Liver (tissue), 9 donors: ENCODE data around the gene USO1. TPM values are rescaled to one million over a fixed set of nuclear protein-coding genes. Genes with fewer than 3 reads are reported as not detected.

ENCODE experiments used
- DNase-seq: peaks from one replicate; pipeline ENCODE4 v3.0.0-alpha.2; 2017; ENCODE audit warnings: low spot score
- H3K27ac ChIP-seq, 2 donors: one replicate each; pipeline ENCODE4 v1.7.0; 2013; ENCODE audit warnings: inconsistent platforms in 2 of 2, low read length in 2 of 2, control low read depth in 1 of 2, low read depth in 1 of 2, mild to moderate bottlenecking in 1 of 2
- H3K27me3 ChIP-seq, 4 donors: one replicate each; pipeline versions ENCODE4 v1.6.1 to v1.7.0; 2013; ENCODE audit warnings: low read length in 3 of 4, inconsistent platforms in 1 of 4, mild to moderate bottlenecking in 1 of 4, moderate library complexity in 1 of 4; ENCODE audit not compliant: control insufficient read depth in 4 of 4, insufficient read depth in 4 of 4
- H3K36me3 ChIP-seq, 4 donors: one replicate each; pipeline versions ENCODE4 v1.6.1 to v1.7.0; 2013; ENCODE audit warnings: low read length in 3 of 4, mild to moderate bottlenecking in 3 of 4, low read depth in 1 of 4, moderate library complexity in 1 of 4; ENCODE audit not compliant: control insufficient read depth in 4 of 4, insufficient read depth in 3 of 4
- H3K4me1 ChIP-seq, 4 donors: one replicate each; pipeline versions ENCODE4 v1.6.1 to v1.7.0; 2013; ENCODE audit warnings: low read length in 3 of 4, mild to moderate bottlenecking in 3 of 4, moderate library complexity in 1 of 4; ENCODE audit not compliant: control insufficient read depth in 4 of 4, insufficient read depth in 4 of 4
- H3K4me3 ChIP-seq, 3 donors: one replicate each; pipeline versions ENCODE4 v1.6.1 to v1.7.0; 2013; ENCODE audit warnings: low read length in 3 of 3, control low read depth in 1 of 3, low read depth in 1 of 3, mild to moderate bottlenecking in 1 of 3
- H3K9ac ChIP-seq, 2 donors: one replicate each; pipeline ENCODE4 v1.7.0; 2013; ENCODE audit warnings: low read length in 2 of 2, mild to moderate bottlenecking in 2 of 2, moderate library complexity in 2 of 2, control low read depth in 1 of 2, low read depth in 1 of 2
- H3K9me3 ChIP-seq, 4 donors: one replicate each; pipeline versions ENCODE4 v1.6.1 to v1.7.0; 2013; ENCODE audit warnings: low read length in 3 of 4; ENCODE audit not compliant: control insufficient read depth in 4 of 4
- EGR1 ChIP-seq, 2 donors: IDR thresholded peaks; 2 replicates each; pipeline ENCODE4 v1.6.1; 2016 to 2018; ENCODE audit warnings: antibody characterized with exemption in 2 of 2, low read depth in 2 of 2
- FOXA1 ChIP-seq: IDR thresholded peaks from 2 replicates; pipeline ENCODE4 v1.6.1; 2016; ENCODE audit warnings: antibody characterized with exemption
- FOXA2 ChIP-seq: IDR thresholded peaks from 2 replicates; pipeline ENCODE4 v1.6.1; 2016; ENCODE audit warnings: antibody characterized with exemption
- GABPA ChIP-seq, 2 donors: IDR thresholded peaks in 1 of 2; conservative IDR thresholded peaks in 1 of 2; 2 replicates each; pipeline ENCODE4 v1.6.1; 2016; ENCODE audit warnings: antibody characterized with exemption in 2 of 2, mild to moderate bottlenecking in 1 of 2, moderate library complexity in 1 of 2
- HNF4A ChIP-seq, 2 donors: conservative IDR thresholded peaks; 2 replicates each; pipeline ENCODE4 v1.6.1; 2016; ENCODE audit warnings: antibody characterized with exemption in 2 of 2, mild to moderate bottlenecking in 2 of 2
- HNF4G ChIP-seq: IDR thresholded peaks from 2 replicates; pipeline ENCODE4 v1.6.1; 2016; ENCODE audit warnings: antibody characterized with exemption
- JUND ChIP-seq, 2 donors: IDR thresholded peaks; 2 replicates each; pipeline ENCODE4 v1.6.1; 2016; ENCODE audit warnings: antibody characterized with exemption in 2 of 2
- NR2F2 ChIP-seq: IDR thresholded peaks from 2 replicates; pipeline ENCODE4 v1.6.1; 2016; ENCODE audit warnings: antibody characterized with exemption
- RAD21 ChIP-seq, 2 donors: IDR thresholded peaks; 2 replicates each; pipeline ENCODE4 v1.6.1; 2016; ENCODE audit warnings: antibody characterized with exemption in 2 of 2, mild to moderate bottlenecking in 2 of 2
- RXRA ChIP-seq, 2 donors: IDR thresholded peaks; 2 replicates each; pipeline ENCODE4 v1.6.1; 2017 to 2018; ENCODE audit warnings: antibody characterized with exemption in 2 of 2, mild to moderate bottlenecking in 1 of 2
- SP1 ChIP-seq: IDR thresholded peaks from 2 replicates; pipeline ENCODE4 v1.6.1; 2018; ENCODE audit warnings: antibody characterized with exemption, mild to moderate bottlenecking
- TAF1 ChIP-seq: conservative IDR thresholded peaks from 2 replicates; pipeline ENCODE4 v1.6.1; 2016; ENCODE audit warnings: antibody characterized with exemption, mild to moderate bottlenecking
- YY1 ChIP-seq: IDR thresholded peaks from 2 replicates; pipeline ENCODE4 v1.6.1; 2016; ENCODE audit warnings: antibody characterized with exemption, mild to moderate bottlenecking
- WGBS: extraction: QIAGEN DNeasy Blood & Tissue Kit; methylation state at CpG from one replicate; pipeline ENCODE4 v1.1.7; 2013; 5-methylcytosine and 5-hydroxymethylcytosine counted together
- polyA plus RNA-seq, 2 donors: library from polyadenylated mRNA; stranded (reverse) in 1 of 2; unstranded in 1 of 2; fragments of 200-250 nt in 1 of 2; fragments of >200 nt in 1 of 2; fragmentation: Nextera tagmentation in 1 of 2; extraction: Ambion mirVana in 1 of 2; gene quantifications; one replicate each; pipeline versions ENCODE4 v1.2.1 to v1.2.3, GENCODE V29; 2013 to 2015
- total RNA-seq, 2 donors: library from RNA; depleted of rRNA; stranded (reverse); fragments of >200 nt; gene quantifications; one replicate each; pipeline ENCODE4 v1.2.3, GENCODE V29; 2014
- TF ChIP-seq, protein P1 (sequence below): fragments of 150-350 bp; IDR thresholded peaks from 2 replicates; pipeline ENCODE4 v1.5.1; 2017; ENCODE audit warnings: improper control_type of control experiment, low read depth, low read length; ENCODE audit not compliant: missing input control
- TF ChIP-seq, protein P2 (sequence below): IDR thresholded peaks from 2 replicates; pipeline ENCODE4 v1.6.1; 2016; ENCODE audit warnings: antibody characterized with exemption
- TF ChIP-seq, protein P3 (sequence below): IDR thresholded peaks from 2 replicates; pipeline ENCODE4 v1.6.1; 2016; ENCODE audit warnings: antibody characterized with exemption
- TF ChIP-seq, protein P4 (sequence below): IDR thresholded peaks from 2 replicates; pipeline ENCODE4 v1.6.1; 2016; ENCODE audit warnings: antibody characterized with exemption, mild to moderate bottlenecking
- donor health status: healthy.
- donor health status: healthy.
- donor health status: healthy.
- donor health status: healthy.
- donor health status: healthy.

The USO1 gene
- total and polyA plus RNA-seq, 4 donors: 18.4 to 77.0 (median 39.5) TPM

DNA sequence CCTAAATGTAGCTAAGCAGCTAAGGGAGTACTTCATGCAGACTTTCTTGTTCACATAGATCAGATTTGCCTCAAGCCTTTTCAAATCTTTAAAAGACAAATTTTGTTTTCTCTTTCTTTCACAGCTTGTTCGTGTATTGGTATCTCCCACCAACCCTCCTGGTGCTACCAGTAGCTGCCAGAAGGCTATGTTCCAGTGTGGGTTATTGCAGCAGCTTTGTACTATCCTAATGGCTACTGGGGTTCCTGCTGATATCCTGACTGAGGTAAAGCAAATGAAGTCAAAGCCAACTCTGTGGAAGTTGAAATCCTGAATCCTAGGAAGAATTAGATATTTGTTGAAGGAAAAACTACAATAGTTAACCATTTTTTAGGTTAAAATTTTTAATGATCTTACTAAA lies 62.6 kb downstream of the USO1 start:
- no peak for DNase-seq
- TF ChIP-seq YY1 (no peak), RAD21 (IDR thresholded peaks at IDR 0.05) (no peak), FOXA2 (no peak), JUND (IDR thresholded peaks at IDR 0.05) (no peak), TAF1 (no peak), HNF4G (no peak), RXRA (IDR thresholded peaks at IDR 0.05) (no peak), NR2F2 (no peak), HNF4A (conservative IDR thresholded peaks at IDR 0.05) (no peak), EGR1 (IDR thresholded peaks at IDR 0.05; ENCODE audit: low read depth in 2 of 2) (no peak), FOXA1 (no peak)
- TF ChIP-seq, protein P1, sequence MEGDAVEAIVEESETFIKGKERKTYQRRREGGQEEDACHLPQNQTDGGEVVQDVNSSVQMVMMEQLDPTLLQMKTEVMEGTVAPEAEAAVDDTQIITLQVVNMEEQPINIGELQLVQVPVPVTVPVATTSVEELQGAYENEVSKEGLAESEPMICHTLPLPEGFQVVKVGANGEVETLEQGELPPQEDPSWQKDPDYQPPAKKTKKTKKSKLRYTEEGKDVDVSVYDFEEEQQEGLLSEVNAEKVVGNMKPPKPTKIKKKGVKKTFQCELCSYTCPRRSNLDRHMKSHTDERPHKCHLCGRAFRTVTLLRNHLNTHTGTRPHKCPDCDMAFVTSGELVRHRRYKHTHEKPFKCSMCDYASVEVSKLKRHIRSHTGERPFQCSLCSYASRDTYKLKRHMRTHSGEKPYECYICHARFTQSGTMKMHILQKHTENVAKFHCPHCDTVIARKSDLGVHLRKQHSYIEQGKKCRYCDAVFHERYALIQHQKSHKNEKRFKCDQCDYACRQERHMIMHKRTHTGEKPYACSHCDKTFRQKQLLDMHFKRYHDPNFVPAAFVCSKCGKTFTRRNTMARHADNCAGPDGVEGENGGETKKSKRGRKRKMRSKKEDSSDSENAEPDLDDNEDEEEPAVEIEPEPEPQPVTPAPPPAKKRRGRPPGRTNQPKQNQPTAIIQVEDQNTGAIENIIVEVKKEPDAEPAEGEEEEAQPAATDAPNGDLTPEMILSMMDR: no peak
- TF ChIP-seq, protein P2, sequence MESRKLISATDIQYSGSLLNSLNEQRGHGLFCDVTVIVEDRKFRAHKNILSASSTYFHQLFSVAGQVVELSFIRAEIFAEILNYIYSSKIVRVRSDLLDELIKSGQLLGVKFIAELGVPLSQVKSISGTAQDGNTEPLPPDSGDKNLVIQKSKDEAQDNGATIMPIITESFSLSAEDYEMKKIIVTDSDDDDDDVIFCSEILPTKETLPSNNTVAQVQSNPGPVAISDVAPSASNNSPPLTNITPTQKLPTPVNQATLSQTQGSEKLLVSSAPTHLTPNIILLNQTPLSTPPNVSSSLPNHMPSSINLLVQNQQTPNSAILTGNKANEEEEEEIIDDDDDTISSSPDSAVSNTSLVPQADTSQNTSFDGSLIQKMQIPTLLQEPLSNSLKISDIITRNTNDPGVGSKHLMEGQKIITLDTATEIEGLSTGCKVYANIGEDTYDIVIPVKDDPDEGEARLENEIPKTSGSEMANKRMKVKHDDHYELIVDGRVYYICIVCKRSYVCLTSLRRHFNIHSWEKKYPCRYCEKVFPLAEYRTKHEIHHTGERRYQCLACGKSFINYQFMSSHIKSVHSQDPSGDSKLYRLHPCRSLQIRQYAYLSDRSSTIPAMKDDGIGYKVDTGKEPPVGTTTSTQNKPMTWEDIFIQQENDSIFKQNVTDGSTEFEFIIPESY: no peak
- TF ChIP-seq, protein P3, sequence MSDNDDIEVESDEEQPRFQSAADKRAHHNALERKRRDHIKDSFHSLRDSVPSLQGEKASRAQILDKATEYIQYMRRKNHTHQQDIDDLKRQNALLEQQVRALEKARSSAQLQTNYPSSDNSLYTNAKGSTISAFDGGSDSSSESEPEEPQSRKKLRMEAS: no peak
- 90% methylated on average over 1 of the region's 1 CpG for WGBS
- Histone ChIP-seq H3K4me3 (no peak overlapping the region), H3K9me3 (no peaks in the 10 kb centered on the region), H3K9ac (no peak overlapping the region), H3K4me1 (no peaks in the 10 kb centered on the region), H3K27me3 (no peaks in the 10 kb centered on the region), H3K27ac (no peak overlapping the region), H3K36me3 (peaks cover 3 to 47% (median 39%) of the 10 kb centered on the region in 4 donors)

DNA sequence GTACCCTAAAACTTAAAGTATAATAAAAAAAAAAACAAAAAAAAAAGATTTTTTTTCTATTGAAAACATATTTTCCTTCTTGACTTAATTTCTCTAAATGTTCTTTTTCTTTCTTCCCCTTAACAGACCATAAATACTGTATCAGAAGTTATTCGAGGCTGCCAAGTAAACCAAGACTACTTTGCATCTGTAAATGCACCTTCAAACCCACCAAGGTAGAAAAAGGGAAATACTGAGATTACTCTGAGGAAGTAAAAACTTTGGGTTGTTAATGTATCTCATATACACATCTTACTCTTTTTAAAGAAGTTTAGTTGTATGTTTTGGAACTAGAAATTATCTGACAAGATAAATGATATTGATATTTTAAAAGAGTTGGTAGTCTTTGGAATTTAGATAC lies 65.6 kb downstream of the USO1 start:
- H3K36me3 ChIP-seq: peaks cover 3 to 49% (median 27%) of the 10 kb centered on the region in 4 donors

DNA sequence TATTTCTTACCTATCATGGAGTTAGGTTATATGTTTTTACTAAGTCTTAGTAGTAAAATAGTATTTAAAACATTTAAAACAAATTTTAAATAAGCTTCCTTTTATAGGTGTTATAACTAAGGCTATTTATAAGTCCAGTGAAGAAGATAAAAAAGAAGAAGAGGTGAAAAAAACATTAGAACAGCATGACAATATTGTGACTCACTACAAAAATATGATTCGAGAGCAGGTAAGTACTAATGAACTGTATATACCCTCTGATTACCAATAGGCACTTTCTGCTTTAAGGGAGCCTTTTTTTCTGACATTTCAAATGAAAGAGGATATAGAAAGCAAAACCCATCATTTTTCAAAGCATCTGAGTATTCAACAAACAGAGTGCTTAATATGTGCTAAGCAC lies 76.6 kb downstream of the USO1 start:
- H3K27me3 ChIP-seq: no peaks in the 10 kb centered on the region
- DNase-seq: no peak
- H3K4me1 ChIP-seq: no peaks in the 10 kb centered on the region
- no peaks in the 10 kb centered on the region for H3K9me3 ChIP-seq
- no peak overlapping the region for H3K9ac ChIP-seq
- whole genome bisulfite sequencing: 99% methylated on average over 1 of the region's 1 CpG
- no peak overlapping the region for H3K27ac ChIP-seq
- peaks cover 10 to 46% (median 32%) of the 10 kb centered on the region in 4 donors for H3K36me3 ChIP-seq
- H3K4me3 ChIP-seq: no peak overlapping the region
- no peak for TF ChIP-seq HNF4A (conservative IDR thresholded peaks at IDR 0.05)
- TF ChIP-seq, protein P4, sequence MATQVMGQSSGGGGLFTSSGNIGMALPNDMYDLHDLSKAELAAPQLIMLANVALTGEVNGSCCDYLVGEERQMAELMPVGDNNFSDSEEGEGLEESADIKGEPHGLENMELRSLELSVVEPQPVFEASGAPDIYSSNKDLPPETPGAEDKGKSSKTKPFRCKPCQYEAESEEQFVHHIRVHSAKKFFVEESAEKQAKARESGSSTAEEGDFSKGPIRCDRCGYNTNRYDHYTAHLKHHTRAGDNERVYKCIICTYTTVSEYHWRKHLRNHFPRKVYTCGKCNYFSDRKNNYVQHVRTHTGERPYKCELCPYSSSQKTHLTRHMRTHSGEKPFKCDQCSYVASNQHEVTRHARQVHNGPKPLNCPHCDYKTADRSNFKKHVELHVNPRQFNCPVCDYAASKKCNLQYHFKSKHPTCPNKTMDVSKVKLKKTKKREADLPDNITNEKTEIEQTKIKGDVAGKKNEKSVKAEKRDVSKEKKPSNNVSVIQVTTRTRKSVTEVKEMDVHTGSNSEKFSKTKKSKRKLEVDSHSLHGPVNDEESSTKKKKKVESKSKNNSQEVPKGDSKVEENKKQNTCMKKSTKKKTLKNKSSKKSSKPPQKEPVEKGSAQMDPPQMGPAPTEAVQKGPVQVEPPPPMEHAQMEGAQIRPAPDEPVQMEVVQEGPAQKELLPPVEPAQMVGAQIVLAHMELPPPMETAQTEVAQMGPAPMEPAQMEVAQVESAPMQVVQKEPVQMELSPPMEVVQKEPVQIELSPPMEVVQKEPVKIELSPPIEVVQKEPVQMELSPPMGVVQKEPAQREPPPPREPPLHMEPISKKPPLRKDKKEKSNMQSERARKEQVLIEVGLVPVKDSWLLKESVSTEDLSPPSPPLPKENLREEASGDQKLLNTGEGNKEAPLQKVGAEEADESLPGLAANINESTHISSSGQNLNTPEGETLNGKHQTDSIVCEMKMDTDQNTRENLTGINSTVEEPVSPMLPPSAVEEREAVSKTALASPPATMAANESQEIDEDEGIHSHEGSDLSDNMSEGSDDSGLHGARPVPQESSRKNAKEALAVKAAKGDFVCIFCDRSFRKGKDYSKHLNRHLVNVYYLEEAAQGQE: no peak
- no peak for TF ChIP-seq NR2F2
- TF ChIP-seq GABPA (IDR thresholded peaks at IDR 0.05 in 1 of 2, conservative IDR thresholded peaks at IDR 0.05 in 1 of 2): no peak
- TF ChIP-seq, protein P2: no peak
- no peak for TF ChIP-seq YY1
- no peak for TF ChIP-seq SP1
- TF ChIP-seq, protein P3: no peak

More for the DNA sequence above, 65.6 kb downstream of the USO1 start:
- Histone ChIP-seq H3K27me3 (no peaks in the 10 kb centered on the region), H3K27ac (no peak overlapping the region), H3K4me1 (no peaks in the 10 kb centered on the region), H3K9me3 (no peaks in the 10 kb centered on the region), H3K9ac (no peak overlapping the region), H3K4me3 (no peak overlapping the region)
- 86% methylated on average over 1 of the region's 1 CpG for WGBS
- TF ChIP-seq RAD21 (IDR thresholded peaks at IDR 0.05) (no peak), HNF4A (conservative IDR thresholded peaks at IDR 0.05) (no peak), HNF4G (no peak), FOXA1 (no peak)
- DNase-seq: no peak
